HG02870 (cell line): Measurements from ENCODE around the gene ARHGAP23.
"Not testable (repeated sequence)": the region's sequence is repeated elsewhere in the genome, so short reads cannot be mapped to it uniquely, and the experiment has no call there.

Source experiments
- ATAC-seq: cut with Tn5 transposase; IDR thresholded peaks from one replicate; pipeline ENCODE4 v1.9.1; 2021; ENCODE audit warnings: mild to moderate bottlenecking, moderate library complexity; ENCODE audit not compliant: unreplicated experiment

Gene ARHGAP23

DNA sequence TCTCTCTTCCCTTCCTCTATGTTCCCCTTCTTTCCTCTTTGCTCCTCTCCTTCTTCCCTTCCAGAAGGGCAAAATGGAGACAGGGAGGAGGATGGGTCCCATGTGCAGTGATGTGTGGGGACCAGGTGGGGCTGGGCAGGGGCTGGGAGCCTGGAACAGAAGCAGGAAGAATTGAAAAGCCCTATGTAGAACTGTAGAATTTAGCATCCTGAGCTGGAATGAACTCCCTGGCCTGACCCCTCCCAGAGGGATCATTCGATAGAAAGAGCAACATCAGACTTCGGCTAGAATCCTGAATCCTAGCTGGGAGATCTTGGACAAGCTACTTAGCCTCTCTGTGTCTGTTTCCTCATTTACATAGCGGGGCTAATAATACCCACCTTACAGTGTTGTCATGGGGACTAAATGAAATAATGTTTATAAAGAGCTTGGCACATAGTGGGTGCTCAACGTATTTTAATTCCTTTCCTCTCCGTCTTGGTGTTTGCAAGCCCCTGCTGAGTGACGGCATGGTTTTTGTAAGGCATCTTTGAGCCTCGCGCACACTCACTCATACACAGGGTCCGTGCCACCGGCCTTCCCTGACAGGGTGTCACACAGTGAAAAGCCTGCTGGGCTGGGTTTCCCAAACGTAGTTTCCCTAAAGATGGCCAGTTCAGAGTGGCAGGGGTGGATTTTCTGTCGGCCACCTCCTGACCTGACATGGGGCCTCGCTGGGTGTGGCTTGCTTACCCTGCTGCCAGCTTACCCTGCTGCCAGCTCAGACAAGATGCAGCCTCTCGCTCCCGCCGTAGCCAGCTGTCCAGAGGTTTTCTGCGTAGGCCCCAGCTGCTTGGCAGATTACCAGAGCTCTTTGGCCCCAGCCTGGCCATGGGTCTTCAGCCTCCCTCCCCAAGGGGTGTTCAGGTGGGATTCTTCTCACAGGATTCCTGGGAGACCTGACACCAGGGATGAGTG lies 6.1 kb upstream of the ARHGAP23 start:
- ATAC-seq = no peak

DNA sequence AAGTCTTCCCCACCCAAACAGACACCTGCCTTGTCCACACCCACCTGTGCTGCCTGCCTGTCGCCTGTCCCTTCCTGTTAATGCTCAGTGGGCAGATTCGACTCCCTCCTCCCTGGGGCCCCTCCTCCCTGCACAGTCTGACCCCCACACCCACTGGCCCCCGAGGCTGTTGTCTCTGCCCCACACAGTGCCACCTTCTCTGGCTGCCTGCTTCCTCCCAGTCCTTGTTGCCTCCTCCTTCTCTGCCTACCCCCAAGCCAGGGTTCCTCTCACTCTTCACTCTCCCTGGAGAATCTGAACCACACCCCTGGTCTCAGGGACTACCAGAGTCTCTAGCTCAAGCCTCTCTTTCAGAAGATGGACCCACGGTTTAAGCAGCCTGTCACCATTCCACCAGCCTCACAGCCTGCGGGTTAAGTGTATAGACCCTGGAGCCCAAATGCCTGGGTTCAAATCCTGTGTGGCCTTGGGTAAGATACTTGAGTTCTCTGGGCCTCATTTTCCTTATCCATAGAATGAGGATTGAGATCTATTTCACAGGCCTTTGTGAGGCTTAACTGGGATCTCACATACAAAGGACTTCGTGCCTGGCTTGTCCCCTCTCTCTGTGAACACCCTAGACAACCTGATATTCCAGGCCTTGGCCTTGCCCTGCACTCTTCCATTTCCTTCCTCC lies 3.8 kb upstream of the ARHGAP23 start:
- no peak for ATAC-seq

DNA sequence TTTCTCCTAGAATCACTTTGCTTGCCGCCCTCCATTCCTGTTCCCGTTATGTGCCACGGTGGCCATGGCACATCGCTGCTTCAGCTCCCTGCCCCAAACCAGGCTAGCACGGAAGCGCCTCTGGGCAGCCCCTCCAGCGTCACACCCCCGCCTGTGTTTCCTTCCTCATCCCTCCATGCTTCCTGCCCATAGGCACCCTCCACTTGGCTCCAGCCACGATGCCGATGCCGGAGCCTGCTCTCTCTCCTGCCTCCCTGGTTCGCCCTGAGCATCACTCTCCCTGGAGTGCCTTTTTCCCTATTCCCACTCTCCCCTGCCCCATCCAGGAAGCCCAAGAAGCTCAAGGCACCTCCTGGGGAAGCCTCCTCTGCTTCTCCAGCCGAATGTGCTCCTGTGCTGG lies 3.2 kb upstream of the ARHGAP23 start:
- ATAC-seq = no peak

DNA sequence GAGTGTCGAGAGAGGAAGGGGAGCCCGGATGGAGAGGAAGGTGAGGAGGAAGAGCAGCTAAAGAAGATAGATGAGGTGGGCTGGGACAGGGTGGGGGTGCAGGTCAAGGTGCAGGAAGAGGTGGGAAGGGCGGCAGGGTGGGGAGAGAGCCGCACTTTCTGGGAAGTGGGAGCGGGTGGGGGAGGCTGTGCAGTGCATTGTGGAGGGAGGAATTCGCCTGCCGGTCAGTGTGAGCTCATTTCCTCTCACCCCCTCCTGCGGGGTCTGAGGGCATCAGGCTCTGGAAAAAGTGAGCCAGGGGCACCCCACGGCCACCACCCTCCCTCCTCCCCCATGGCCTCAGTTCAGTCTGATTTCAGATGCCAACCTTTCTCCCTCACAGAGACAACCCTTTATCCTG lies 2.5 kb upstream of the ARHGAP23 start:
- no peak for ATAC-seq

DNA sequence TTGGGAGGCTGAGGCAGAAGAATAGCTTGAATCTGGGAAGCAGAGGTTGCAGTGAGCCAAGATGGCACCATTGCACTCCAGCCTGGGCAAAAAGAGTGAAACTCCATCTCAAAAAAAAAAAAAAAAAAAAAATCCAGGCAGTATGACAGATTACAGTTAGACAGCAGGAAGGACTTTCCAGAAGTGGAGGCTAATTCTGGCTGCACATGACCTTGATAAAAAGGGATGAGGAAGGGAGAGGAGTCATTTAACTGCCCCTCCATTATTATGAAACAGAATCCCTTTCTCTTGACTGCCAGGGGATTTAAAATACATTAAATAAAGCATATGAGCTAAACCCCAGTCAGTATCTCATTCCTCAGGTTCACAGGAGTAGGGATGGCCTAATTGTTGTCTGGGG lies 1.8 kb upstream of the ARHGAP23 start:
- ATAC-seq = no peak

DNA sequence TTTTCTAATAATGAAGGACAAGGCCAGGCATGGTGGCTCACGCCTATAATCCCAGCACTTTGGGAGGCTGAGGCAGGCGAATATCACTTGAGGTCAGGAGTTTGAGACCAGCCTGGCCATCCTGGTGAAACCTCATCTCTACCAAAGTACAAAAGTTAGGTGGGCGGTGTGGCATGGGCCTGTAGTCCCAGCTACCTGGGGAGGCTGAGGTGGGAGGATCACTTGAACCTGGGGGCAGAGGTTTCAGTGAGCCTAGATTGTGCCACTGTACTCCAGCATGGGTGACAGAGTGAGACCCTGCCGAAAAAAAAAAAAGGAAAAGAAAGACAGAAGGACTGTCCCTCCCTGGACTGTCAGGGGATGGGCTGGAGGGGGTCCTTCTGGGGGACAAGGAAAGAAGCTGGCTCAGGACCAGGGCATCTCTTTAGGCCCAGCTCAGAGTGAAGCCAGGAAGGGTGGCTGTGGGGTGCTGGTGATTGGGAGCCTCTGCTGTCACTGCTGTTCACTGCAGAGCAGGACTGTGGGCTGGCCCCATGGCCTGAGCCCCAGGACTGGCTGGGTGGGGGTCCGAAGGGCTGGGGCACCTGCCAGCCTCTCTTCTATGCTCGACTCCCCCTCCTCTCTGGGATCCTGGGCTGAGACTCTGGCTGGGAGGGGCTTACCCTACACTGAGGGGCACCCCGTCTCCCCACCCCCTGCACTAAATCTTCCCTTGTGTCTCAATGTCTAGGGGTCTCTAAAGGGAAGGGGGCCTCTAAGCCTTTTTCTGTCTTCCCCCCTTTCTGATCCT lies 909 bp upstream of the ARHGAP23 start:
- ATAC-seq = no peak

DNA sequence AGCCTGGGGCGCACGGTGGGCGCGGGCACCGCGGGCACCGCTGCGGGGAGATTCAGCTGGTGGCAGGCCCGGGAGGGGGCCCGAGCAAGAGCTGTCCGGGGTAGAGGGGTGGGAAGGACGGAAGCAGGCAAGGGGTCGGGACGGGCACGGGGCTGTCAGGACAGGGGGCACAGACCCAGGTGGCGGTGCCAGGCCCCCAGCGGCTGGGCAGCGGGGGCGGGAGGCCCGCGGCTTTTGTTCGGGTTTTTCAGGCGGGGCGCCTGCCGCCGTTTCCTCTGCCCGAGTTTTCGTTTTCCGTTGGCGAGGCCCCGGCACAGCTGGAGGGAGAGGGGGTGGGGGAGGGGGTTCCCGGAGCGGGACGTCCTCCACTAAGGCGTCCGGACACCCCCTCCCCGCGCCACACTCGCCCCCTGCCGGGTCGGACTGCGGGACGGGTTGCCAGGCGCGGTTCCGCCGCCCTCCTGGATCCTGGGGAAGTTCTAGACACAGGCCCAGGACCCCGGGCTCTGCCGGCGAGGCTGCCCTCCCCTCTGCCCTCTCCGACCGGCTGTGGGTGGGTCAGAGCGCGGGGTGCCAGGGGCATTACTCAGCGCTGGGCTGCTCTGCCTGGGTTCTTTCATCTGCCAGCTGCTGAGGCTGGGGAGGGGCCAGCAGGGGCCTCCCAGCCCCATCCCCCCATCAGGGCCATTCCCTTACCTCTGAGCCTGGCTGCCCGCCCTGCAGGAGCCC lies 543 bp downstream of the ARHGAP23 start:
- ATAC-seq = no peak

DNA sequence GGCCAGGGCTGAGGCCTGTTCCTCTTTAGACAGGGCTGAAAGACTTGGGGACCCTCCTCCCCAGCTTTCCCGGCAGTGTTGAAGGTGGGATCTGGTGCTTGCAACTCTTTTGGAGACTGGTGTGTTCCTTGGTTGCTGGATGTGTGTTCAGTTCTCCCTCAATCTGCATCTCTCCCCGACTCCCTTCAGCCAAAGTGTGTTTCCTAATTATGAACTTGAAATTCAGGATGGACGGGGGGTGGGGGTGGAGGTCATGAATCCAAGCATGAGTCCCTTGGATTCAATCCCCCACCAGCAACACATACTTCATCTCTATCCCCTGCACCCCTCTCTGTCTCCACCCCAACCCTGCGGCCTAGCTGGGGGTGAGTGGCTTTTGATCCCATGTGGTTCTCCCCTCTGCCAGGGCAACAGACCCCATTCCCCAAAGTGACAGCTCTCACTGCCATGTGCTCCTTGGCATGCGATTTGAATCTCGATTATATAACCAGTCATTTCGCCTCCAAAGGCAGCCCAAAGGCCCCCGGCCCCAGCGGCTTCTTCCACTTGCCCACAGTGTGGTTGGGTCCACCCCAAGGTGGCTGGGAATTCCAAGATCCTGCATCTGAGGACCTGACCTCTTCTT lies 1.3 kb downstream of the ARHGAP23 start:
- ATAC-seq = no peak

DNA sequence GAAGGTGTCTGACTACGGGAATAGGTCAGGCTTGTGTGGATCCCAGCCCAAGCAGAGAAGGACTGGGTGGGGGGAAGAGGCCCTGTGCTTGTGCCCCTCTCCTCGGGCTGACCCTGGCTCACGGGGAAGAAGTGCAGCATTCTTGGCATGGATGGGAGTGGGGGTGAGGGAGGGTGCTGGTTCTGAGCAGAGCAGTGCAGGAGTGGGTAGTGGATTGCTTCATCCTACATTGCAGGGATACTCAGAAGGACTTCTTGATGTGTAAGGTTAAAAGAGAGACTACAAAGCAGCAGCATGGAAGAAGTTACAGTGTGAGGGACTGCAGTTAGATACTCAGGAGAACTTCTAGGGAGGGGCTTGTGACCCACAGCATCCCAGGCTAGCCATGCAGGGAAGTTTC lies 2.1 kb downstream of the ARHGAP23 start:
- no peak for ATAC-seq

DNA sequence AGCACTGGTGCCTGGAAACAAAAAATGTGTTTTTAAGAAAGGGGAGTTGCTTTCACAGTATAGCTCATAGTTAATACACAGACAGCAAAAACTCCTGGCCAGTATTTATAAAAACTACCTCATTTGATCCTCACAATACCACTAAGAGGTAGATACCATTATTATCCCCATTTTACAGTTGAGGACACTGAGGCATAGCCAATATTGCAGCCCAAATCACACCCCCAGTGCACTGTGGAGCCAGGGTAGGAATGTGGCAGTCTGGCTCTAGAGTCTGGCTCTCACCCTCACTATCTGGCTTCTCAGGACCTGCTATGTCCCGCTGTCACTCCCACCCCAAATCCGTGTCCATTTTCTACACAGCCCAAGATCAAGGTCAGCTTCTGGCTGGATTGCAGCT lies 2.6 kb downstream of the ARHGAP23 start:
- ATAC-seq = no peak

DNA sequence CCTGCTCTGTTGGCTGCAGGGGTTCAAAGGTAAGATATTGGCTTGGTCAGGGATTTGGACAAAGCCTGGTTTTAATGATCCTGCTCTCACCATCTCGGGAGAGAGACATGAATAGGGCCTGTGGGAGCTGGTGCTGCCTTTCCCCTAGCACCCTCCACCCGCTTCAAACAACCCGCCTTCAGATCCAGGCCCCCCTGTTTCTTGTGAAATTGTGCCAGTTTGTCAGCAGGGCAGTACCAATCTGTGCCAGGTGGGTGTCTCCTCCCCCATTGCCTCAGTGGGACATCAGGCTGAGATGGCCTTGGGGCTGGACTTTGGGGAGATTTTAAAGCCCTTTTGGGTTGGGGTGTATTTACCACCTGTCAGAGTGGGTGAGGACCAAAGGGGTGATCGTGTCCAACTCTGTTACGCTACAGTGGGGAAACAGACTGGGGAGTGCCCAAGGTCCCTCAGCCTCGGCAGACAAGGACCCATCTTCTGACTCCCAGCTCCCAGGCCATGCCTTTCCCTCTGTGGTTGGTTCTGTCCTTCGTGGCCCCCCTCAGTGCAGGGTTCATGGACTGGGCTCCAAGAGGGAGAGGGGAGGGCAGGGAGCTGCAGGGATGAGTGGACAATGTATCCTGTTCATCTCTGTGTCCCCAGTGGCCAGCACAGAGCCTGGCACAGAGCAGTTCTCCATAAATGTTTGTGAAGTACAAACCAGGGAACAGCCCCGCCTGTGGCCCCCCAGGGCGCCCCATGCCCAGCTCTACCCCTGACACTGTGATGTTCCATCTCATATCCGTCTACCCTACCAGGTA lies 3.3 kb downstream of the ARHGAP23 start:
- ATAC-seq = no peak

DNA sequence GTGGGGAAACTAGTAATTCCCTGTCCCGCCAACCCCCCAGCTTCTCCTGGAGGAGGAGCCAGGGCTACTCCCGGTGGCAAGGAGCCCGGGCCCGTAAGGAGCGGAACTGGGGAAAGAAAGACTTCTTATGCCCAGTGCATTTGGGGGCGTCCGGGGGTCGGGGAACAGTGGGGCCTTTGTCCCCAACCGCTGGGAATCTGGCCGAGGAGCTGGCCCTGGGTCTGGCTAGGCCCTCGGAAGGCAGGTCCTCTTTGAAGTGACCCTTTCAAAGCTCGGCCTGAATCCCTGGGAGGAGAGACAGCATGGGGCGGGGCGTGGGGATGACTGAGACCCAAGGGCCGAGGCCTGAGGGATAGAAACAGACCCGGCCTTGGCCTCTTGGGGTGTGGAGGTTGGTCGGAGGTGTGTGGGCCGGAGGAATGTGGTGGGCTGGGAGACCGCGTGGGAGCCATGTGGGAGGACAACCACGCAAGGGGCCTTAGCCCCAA lies 6.0 kb downstream of the ARHGAP23 start:
- no peak for ATAC-seq

DNA sequence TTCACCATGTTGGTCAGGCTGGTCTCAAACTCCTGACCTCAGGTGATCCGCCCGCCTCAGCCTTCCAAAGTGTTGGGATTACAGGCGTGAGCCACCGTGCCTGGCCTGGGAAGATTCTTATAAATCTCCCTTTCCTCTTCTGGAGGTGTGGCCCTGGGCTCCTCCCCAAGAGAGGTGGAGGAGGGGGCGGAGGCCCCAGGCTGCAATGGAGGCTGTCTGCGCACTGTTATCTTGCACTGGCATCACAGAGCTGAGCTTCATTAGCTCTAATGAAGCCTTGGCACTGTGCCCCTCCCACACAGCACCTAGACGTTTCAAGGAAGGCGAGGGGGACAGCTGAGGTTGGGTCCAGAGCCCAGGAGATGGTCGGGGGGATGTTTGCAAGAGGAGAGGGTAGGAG lies 7.5 kb downstream of the ARHGAP23 start:
- ATAC-seq = no peak

DNA sequence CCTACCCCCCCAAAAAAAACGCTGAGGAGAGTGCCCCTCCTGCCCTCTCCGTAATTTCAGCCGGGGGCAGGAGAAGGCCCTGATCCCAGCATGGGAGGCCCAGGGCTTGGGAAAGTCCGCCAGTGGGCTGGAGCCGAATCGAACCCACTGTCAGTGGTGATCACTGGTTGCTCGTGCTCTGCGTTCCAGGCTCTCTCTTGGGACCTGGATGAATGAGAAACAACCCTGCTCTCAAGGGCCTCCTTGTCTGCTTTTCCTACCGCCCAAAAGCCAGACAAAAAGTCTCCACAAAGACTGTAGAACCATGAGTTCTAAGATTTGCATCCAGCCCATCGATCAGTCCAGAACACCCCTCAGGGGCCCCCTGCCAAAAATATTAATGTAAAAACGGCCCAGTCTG lies 8.1 kb downstream of the ARHGAP23 start:
- no peak for ATAC-seq

DNA sequence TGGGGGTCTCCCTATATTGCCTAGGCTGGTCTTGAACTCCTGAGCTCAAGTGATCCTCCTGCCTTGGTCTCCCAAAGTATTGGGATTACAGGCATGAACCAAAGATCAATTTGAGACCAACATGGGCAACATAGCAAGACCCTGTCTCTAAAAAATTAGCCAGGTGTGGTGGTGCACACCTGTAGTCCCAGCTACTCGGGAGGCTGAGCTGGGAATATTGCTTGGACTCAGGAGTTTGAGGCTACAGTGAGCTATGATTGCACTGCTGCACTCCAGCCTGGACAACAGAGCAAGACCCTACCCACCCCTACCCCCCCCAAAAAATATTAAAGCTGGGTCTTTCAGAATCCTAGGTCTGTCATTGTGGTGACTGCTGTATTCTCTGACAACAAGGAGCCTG lies 9.0 kb downstream of the ARHGAP23 start:
- ATAC-seq = not testable (repeated sequence)

DNA sequence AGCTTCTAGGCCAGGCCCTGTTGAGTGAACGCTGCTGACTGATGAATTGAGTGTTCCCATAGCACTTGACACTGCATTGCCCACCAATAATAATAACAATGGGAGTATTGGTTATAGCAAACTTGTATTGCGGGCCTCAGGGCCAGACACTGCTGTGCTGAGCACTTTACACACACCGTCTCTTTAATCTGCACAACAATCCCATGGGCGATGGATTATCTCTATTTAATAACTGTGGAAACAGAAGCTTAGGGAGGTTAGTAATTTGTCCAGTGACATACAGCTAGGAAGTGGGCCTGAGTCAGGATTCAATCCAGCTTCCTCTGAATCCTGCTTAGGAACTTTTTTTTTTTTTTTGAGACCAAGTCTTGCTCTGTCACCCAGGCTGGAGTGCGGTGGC lies 11.2 kb downstream of the ARHGAP23 start:
- no peak for ATAC-seq

DNA sequence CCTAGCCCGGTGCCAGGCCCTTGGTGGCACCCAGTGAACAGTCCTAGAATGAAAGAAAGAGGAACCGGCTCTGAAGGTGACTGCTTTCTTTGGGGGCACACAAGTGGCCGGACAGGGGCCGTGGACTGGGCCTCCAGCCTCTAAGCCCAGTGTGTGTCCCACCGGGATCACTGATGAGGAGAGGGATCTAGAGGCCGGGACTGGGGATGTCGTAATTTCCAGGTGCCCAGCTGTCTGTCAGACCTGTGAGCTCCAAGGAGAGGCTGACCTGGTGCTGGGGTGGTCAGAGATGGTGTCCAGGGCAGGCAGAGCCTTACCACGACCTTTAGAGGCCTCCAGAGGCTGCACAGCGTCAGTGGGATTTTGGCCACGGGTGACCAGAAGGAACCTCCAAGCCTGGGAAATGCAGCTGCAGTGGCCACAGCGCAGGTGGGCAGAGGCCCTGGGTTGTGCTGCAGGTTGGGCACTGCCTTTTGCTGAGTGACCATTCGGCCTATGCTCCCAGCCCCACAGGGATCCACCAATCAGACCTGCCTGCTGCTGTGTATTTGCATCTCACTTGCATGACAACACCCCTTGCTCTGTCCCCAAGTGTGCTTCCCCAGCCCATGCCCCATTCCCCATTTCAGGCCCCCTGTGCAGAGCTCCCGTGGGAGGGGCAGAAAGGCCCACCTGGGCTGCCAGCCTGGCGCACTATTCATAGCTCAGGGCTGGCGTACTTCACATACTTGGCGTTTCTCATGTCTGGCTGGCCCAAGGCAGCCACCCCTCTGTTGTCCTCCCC lies 12.5 kb downstream of the ARHGAP23 start:
- no peak for ATAC-seq

DNA sequence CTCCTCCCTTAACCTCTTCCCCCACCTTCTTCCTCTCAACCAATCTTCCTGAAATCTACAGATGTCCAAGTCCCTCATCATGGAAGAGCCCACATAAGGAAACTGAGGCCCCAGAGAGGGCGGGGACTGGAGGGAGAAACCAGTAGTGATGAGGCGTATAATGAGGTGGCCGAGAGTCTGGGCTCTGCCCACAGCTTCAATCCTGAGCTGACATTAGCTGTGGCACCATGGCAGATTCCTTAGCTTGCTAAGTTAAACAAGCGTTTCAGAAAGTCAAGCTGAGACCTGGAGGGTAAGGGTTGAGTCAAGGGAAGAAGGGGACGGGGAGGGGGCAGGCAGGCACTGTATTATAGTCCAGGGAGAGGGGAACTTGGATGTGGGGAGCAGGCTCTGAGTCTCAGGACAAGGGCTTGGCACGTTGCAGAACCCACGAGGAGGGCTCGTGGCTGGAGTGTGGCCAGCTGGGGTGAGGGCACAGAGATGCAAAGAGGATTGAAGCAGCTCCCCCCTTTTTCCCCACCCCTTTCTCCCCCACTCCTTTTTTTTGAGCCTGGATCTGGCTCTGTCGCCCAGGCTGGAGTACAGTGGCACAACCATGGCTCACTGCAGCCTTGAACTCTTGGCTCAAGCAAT lies 13.3 kb downstream of the ARHGAP23 start:
- ATAC-seq = no peak
